Measurements from ENCODE around the gene SEZ6.

SEZ6 gene

DNA sequence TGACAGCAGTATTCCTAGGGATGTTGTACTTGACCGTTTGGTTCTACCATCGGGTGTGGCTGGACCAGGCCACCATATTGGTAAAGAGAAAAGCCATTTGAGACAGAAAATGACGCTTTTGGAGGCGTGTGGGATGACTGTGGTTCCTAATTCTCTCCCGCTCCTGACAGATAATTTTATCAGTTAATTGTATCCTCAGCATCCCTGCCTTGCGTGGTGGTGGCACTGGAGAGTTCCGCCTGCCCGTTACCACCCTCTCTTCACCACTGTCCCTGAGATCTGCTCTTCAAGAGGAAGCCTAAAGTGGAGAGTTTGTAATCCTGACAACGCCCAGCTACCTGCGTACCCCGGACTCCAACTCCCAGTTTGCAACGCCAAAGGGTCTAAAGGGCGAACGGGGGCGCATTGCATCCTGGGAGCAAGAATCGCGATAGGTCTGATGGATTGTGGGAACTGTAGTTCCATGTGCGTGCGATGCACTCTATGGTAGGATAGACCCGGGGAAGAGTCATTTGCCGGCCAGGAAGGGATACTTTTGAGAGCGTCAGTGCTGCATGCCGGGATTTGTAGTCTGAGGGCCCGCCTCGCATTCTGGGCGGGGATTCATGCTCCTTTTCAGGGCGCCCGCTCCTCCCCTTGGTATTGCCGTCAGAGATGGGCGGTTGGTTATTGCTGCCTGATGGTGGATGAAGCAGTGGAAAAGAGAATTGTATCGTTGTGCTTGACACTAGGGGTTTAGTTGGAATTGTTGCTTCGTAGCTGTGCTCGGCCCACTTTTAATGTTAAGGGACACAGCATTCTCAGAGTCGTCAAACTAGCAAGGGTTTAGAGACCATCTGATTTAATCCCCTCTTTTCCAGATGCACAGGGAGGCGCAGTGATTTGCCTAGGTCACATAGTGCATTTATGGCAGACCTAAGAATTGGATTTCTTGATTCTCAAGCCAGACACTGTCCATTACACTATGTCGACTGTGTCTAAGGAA is 53.5 kb downstream of the SEZ6 start:
- Mint-ChIP-seq H3K36me3 (ENCODE audit: low read depth) (peaks cover 9% of the 10 kb centered on the region), H3K4me3 (no peak overlapping the region), H3K4me1 (peaks cover 17% of the 10 kb centered on the region), H3K9me3 (no peaks in the 10 kb centered on the region), H3K27me3 (ENCODE audit: low read depth, poor library complexity) (no peaks in the 10 kb centered on the region), H3K27ac (no peak overlapping the region)
- peak; percentile 91 for DNase-seq
- TF ChIP-seq, protein P1, sequence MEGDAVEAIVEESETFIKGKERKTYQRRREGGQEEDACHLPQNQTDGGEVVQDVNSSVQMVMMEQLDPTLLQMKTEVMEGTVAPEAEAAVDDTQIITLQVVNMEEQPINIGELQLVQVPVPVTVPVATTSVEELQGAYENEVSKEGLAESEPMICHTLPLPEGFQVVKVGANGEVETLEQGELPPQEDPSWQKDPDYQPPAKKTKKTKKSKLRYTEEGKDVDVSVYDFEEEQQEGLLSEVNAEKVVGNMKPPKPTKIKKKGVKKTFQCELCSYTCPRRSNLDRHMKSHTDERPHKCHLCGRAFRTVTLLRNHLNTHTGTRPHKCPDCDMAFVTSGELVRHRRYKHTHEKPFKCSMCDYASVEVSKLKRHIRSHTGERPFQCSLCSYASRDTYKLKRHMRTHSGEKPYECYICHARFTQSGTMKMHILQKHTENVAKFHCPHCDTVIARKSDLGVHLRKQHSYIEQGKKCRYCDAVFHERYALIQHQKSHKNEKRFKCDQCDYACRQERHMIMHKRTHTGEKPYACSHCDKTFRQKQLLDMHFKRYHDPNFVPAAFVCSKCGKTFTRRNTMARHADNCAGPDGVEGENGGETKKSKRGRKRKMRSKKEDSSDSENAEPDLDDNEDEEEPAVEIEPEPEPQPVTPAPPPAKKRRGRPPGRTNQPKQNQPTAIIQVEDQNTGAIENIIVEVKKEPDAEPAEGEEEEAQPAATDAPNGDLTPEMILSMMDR (IDR thresholded peaks at IDR 0.05): no peak

DNA sequence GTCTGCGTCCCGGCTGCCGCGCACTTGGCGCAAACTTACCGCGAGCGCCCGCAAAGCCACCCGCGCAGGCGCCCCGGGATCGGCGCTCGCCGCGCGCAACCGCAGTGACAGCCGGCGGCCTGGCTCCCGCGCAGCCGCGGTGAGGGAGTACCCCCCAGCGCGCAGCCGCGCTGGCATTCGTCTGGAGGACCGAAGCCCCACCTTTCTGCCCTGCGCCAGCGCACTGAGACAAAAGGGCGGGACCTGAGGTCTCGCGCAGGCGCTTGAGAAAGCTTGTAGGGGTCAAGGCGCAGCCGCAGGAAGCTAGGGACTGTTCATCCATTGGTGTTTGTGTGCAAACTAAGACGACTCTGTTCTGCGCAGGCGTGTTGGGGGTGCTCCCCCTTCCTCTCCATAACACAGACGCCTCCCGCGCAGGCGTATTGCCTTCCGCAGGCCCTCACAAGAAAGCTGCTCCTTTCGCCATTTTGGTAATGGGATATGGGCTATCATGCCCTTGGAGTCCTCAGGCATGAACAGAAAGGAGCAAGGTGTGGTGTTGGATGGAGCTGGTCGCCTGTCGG is 54.3 kb downstream of the SEZ6 start, which contains the start of gene PHF12:
Gene PHF12 (minus strand): TSS at position 91 of the 563 bp plus-strand sequence. CDS start 558 bp downstream, outside the sequence.
- Mint-ChIP-seq H3K27me3 (ENCODE audit: low read depth, poor library complexity) (no peaks in the 10 kb centered on the region), H3K4me3 (peak within 1 kb of the TSS; percentile 97), H3K4me1 (peaks cover 19% of the 10 kb centered on the region), H3K9me3 (no peaks in the 10 kb centered on the region), H3K36me3 (ENCODE audit: low read depth) (peaks cover 10% of the 10 kb centered on the region), H3K27ac (peak within 1 kb of the TSS; percentile 45)
- TF ChIP-seq, protein P1 (IDR thresholded peaks at IDR 0.05): no peak
- DNase-seq: peak; percentile 99

DNA sequence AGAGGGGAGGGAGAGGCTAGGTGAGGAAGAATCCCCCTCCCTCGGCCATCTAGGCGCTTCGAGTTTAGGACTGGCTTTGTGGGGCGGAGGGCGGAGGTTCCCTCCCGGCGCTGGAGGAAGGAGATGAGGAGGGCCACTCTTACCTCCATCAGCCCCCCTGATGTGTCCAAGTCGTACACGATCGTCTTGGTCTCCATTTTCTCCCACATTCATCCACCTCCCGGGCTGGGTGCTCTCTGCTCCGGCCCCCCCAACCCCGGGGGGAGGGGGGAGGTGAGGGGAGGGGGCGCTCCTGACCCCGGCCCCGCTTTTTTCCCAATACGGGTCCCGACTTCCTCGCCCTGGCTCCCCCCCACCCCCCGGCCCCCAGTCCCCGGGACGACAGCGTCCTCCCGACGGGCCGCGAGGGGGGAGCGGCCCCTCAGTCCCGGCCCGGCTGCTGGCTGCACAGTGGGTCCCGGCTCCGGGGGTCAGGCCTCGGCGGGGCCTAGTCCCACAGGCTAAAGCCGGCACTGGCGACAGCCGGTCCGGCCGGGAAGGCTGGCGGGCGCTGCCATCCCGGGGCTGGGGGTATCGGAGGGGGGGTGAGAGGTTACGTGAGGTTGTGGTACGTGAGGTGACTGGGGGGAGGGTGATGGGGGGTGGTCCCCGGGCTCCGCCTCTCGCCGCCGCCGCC is 54.9 kb downstream of the SEZ6 start:
- Mint-ChIP-seq H3K36me3 (ENCODE audit: low read depth) (peaks cover 16% of the 10 kb centered on the region), H3K4me3 (peak overlapping the region; percentile 97), H3K27ac (peak overlapping the region; percentile 45), H3K27me3 (ENCODE audit: low read depth, poor library complexity) (no peaks in the 10 kb centered on the region), H3K4me1 (peaks cover 25% of the 10 kb centered on the region), H3K9me3 (no peaks in the 10 kb centered on the region)
- DNase-seq: no peak
- TF ChIP-seq, protein P1 (IDR thresholded peaks at IDR 0.05): no peak

DNA sequence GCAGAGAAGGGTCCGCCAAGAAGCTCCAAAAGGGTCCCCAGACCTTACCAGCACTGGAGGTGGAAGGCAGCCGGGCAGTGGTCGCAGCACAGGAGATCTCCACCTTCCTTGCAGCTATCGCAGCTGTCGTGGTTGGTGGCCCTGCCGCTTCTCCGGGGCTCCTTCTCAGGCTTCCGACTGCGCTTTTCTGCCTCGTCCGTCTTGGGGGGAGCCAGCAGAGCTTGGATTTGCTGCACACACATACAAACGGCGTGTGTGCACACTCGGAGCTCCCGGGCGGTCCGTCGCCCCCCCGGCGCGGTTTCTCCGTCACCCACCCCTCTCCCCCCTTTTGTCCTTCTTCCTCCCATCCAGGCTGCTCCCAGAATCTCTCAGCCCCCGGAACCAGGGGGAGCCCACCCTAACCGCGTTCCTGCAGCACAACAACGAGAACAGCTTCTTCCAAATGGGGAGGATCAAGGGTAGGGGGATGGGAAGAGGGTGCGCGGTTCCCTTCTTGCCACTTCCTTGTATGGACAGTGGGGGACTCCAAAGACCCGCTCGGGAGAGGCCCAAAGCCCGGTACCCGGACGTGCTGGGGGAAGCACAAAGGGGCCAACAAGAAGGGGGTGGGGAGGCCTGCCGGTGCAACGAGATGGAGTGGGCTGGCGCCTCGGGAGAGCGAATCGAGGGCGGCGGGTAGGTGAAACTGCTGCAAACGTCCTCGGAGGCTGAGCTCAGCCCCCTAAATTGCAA is 55.6 kb downstream of the SEZ6 start:
- peak overlapping the region; percentile 97 for H3K4me3 Mint-ChIP-seq
- H3K27me3 Mint-ChIP-seq (ENCODE audit: low read depth, poor library complexity): no peaks in the 10 kb centered on the region
- peak; percentile 54 for DNase-seq
- TF ChIP-seq, protein P1 (IDR thresholded peaks at IDR 0.05): no peak
- H3K36me3 Mint-ChIP-seq (ENCODE audit: low read depth): peaks cover 20% of the 10 kb centered on the region
- peaks cover 29% of the 10 kb centered on the region for H3K4me1 Mint-ChIP-seq
- peak overlapping the region; percentile 69 for H3K27ac Mint-ChIP-seq
- no peaks in the 10 kb centered on the region for H3K9me3 Mint-ChIP-seq

DNA sequence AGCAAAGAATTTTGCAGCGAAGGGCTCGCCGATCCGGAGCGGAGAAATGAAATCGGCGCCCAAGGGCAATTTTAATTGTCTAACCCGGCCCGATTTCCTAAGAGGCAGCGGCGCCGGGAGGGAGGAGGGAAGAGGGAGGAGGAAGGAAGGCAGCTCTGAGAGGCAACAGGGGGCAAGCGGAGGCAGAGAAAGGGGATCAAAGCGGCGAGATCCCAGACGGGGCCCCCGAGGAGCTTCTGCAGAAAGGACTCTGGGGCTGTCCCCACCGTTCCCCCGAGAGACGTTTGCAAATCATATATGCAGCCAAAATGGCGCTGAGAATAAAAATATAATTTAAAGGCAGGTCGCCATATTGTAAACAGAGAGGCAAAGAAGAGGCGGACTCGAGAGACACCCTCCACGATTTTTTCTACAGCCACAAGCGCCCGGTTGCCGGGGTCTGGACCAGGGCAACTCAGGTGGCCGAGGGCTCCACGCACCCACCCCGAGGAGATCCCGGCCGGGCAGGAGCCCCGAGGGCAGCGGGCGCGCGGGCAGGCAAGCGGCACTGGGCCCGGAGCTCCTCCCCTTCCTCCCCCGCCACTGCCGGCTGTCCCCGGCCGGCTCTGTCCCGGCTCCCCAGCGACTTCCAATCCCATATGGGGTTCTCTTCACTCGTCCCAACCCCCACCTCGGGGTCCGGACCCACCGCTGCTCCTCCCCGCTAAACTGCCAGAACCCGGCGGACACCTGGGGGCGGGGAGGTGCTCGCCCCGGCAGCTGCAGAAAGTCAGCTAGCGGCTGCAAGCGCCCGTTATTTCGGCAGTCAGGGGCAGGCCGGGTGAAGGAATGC is 56.4 kb downstream of the SEZ6 start:
- Mint-ChIP-seq H3K27ac (peak overlapping the region; percentile 93), H3K4me3 (peak overlapping the region; percentile 97), H3K9me3 (no peaks in the 10 kb centered on the region), H3K4me1 (peaks cover 31% of the 10 kb centered on the region), H3K27me3 (ENCODE audit: low read depth, poor library complexity) (no peaks in the 10 kb centered on the region), H3K36me3 (ENCODE audit: low read depth) (peaks cover 26% of the 10 kb centered on the region)
- peak; percentile 61 for DNase-seq
- TF ChIP-seq, protein P1 (IDR thresholded peaks at IDR 0.05): no peak

Data from nephron progenitor cell (in vitro differentiated cells).